CD4-positive, alpha-beta T cell (primary cell): ENCODE results near the gene DBX1. TPM values are rescaled to one million over a fixed set of nuclear protein-coding genes. Genes with fewer than 3 reads are reported as not detected.
A peak's percentile ranks its signal among the peaks of the same experiment; 100 is the strongest.

Experiments used
- ATAC-seq: fragments of 200-7000 bp; cut with Tn5 transposase; one replicate; pipeline ENCODE4 v1.10.0; 2022; ENCODE audit warnings: mild to moderate bottlenecking; ENCODE audit not compliant: poor library complexity
- CTCF ChIA-PET: fragments of 350-600 bp; sonication (Branson Sonifier 250); formaldehyde crosslinking; loops from one replicate; lab custom pipeline; 2021; ENCODE audit warnings: antibody characterized with exemption, inconsistent platforms; lab: Charles Lee
- POLR2A ChIA-PET: fragments of 350-600 bp; sonication (Branson Sonifier 250); formaldehyde crosslinking; loops from one replicate; lab custom pipeline; 2021; ENCODE audit warnings: antibody characterized with exemption, inconsistent platforms; lab: Charles Lee
- DNase-seq, 14 experiments: peaks; one replicate each; pipeline ENCODE4 v3.0.0-alpha.2; 2013 to 2020; ENCODE audit warnings: mixed read lengths in 2 of 14
- H3K27ac ChIP-seq, 2 donors: one replicate each; pipeline versions ENCODE4 v1.5.1 to v1.7.0; 2013; ENCODE audit warnings: low read length in 2 of 2, low read depth in 1 of 2, mild to moderate bottlenecking in 1 of 2
- H3K27me3 ChIP-seq, 2 experiments: 1 replicate in 1 of 2; 2 replicates in 1 of 2; pipeline versions ENCODE4 v1.6.1 to v1.7.0; 2013; ENCODE audit warnings: low read length in 2 of 2, control low read depth in 1 of 2, mild to moderate bottlenecking in 1 of 2, moderate library complexity in 1 of 2; ENCODE audit not compliant: insufficient read depth in 2 of 2, control insufficient read depth in 1 of 2
- H3K36me3 ChIP-seq: one replicate; pipeline ENCODE4 v1.6.1; 2013; ENCODE audit warnings: low read length, control low read depth; ENCODE audit not compliant: insufficient read depth
- H3K4me1 ChIP-seq: one replicate; pipeline ENCODE4 v1.6.1; 2013; ENCODE audit warnings: low read length, control low read depth; ENCODE audit not compliant: insufficient read depth
- H3K4me3 ChIP-seq: one replicate; pipeline ENCODE4 v1.5.1; 2013; ENCODE audit warnings: mild to moderate bottlenecking, low read length, moderate library complexity
- H3K9me3 ChIP-seq, 2 experiments: 1 replicate in 1 of 2; 2 replicates in 1 of 2; pipeline versions ENCODE4 v1.6.1 to v1.7.0; 2013; ENCODE audit warnings: low read length in 2 of 2, mild to moderate bottlenecking in 2 of 2, control low read depth in 1 of 2, moderate library complexity in 1 of 2; ENCODE audit not compliant: control insufficient read depth in 1 of 2, insufficient read depth in 1 of 2
- H3K27ac Mint-ChIP-seq: one replicate; pipeline ENCODE4 v1.8.0; 2020; ENCODE audit warnings: mixed read lengths
- H3K27me3 Mint-ChIP-seq: one replicate; pipeline ENCODE4 v1.8.0; 2021; ENCODE audit warnings: mixed read lengths
- H3K36me3 Mint-ChIP-seq: one replicate; pipeline ENCODE4 v1.8.0; 2021; ENCODE audit warnings: low read depth, mixed read lengths
- H3K4me1 Mint-ChIP-seq: one replicate; pipeline ENCODE4 v1.8.0; 2021; ENCODE audit warnings: low read depth, mixed read lengths
- H3K4me3 Mint-ChIP-seq: one replicate; pipeline ENCODE4 v1.8.0; 2020; ENCODE audit warnings: mild to moderate bottlenecking, mixed read lengths
- H3K9me3 Mint-ChIP-seq: one replicate; pipeline ENCODE4 v1.8.0; 2020; ENCODE audit warnings: mixed read lengths
- intact Hi-C, 2 experiments: fragments of 100-400 bp; cut with DNase I in 1 of 2; cut with micrococcal nuclease in 1 of 2; formaldehyde crosslinking; loops; one replicate each; pipeline versions ENCODE4 v1.15.1 to v1.9.0; 2023 to 2025; cut with DNase I, micrococcal nuclease
- total RNA-seq, 174 experiments: library from RNA in 2 of 174; stranded (reverse) in 2 of 174; gene quantifications; one replicate each; pipeline ENCODE4 v1.2.3 and lab custom pipeline; 2021 to 2026
- TF ChIP-seq, protein P1 (sequence below): fragments of 200-600 bp; IDR thresholded peaks from one replicate; pipeline ENCODE4 v1.8.0; 2022; ENCODE audit warnings: antibody characterized with exemption, mild to moderate bottlenecking

DBX1 gene
- total RNA-seq, 2 experiments from 2014 or later: 0.17 to 0.19 TPM

- Histone ChIP-seq H3K4me1 (peaks cover 8% of the 10 kb centered on the region), H3K27me3 (no peaks in the 10 kb centered on the region), H3K27ac (no peak overlapping the region), H3K4me3 (no peak overlapping the region), H3K9me3 (no peaks in the 10 kb centered on the region), H3K36me3 (no peaks in the 10 kb centered on the region)
- peaks cover 16% of the 10 kb centered on the region for H3K27me3 Mint-ChIP-seq
- TF ChIP-seq, protein P1, sequence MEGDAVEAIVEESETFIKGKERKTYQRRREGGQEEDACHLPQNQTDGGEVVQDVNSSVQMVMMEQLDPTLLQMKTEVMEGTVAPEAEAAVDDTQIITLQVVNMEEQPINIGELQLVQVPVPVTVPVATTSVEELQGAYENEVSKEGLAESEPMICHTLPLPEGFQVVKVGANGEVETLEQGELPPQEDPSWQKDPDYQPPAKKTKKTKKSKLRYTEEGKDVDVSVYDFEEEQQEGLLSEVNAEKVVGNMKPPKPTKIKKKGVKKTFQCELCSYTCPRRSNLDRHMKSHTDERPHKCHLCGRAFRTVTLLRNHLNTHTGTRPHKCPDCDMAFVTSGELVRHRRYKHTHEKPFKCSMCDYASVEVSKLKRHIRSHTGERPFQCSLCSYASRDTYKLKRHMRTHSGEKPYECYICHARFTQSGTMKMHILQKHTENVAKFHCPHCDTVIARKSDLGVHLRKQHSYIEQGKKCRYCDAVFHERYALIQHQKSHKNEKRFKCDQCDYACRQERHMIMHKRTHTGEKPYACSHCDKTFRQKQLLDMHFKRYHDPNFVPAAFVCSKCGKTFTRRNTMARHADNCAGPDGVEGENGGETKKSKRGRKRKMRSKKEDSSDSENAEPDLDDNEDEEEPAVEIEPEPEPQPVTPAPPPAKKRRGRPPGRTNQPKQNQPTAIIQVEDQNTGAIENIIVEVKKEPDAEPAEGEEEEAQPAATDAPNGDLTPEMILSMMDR: no peak
- no peaks in the 10 kb centered on the region for H3K4me1 Mint-ChIP-seq
- H3K36me3 Mint-ChIP-seq: no peaks in the 10 kb centered on the region
- ATAC-seq (no peak), DNase-seq (no peak)
- H3K9me3 Mint-ChIP-seq: no peaks in the 10 kb centered on the region
- intact Hi-C loops: loop anchor here in 1 of 2 experiments (5.0 kb wide), 1 partner anchor 162 kb away; no protein-coding TSS in a partner anchor
- CTCF ChIA-PET: no interaction called here
- POLR2A ChIA-PET: no interaction called here
- H3K27ac Mint-ChIP-seq: no peak overlapping the region
- no peak overlapping the region for H3K4me3 Mint-ChIP-seq
These were observed 45.7 kb downstream of the DBX1 start for GRCh38 chr11:20114588-20114987.

GRCh38 chr11:20113149-20113438, 47.2 kb downstream of the DBX1 start:
- no peak overlapping the region for H3K27ac ChIP-seq
- no peak for DNase-seq
- TF ChIP-seq, protein P1: no peak
- no peak overlapping the region for H3K4me3 Mint-ChIP-seq
- no peaks in the 10 kb centered on the region for H3K36me3 ChIP-seq
- H3K9me3 Mint-ChIP-seq: no peaks in the 10 kb centered on the region
- intact Hi-C loops: loop anchor here in 1 of 2 experiments (5.0 kb wide), 1 partner anchor 161 kb away; no protein-coding TSS in a partner anchor
- CTCF ChIA-PET: no interaction called here
- peaks cover 8% of the 10 kb centered on the region for H3K4me1 ChIP-seq
- H3K4me3 ChIP-seq: no peak overlapping the region
- H3K27me3 ChIP-seq: no peaks in the 10 kb centered on the region
- ATAC-seq: no peak
- H3K4me1 Mint-ChIP-seq: no peaks in the 10 kb centered on the region
- POLR2A ChIA-PET: no interaction called here
- no peaks in the 10 kb centered on the region for H3K36me3 Mint-ChIP-seq
- no peak overlapping the region for H3K27ac Mint-ChIP-seq
- peaks cover 3% of the 10 kb centered on the region for H3K27me3 Mint-ChIP-seq
- H3K9me3 ChIP-seq: no peaks in the 10 kb centered on the region

- H3K27ac Mint-ChIP-seq: no peak overlapping the region
- no peaks in the 10 kb centered on the region for H3K9me3 Mint-ChIP-seq
- no peak overlapping the region for H3K4me3 Mint-ChIP-seq
- no peaks in the 10 kb centered on the region for H3K9me3 ChIP-seq
- TF ChIP-seq, protein P1: no peak
- H3K4me1 ChIP-seq: peaks cover 8% of the 10 kb centered on the region
- H3K4me3 ChIP-seq: no peak overlapping the region
- no peaks in the 10 kb centered on the region for H3K4me1 Mint-ChIP-seq
- ATAC-seq (no peak), DNase-seq (peak in 2 of 14 experiments; percentile 17 to 35)
- intact Hi-C loops: loop anchor here in 1 of 2 experiments (5.0 kb wide), 1 partner anchor 160 kb away; no protein-coding TSS in a partner anchor
- ChIA-PET CTCF (no interaction called here), POLR2A (no interaction called here)
- no peaks in the 10 kb centered on the region for H3K36me3 Mint-ChIP-seq
- H3K27ac ChIP-seq: no peak overlapping the region
- H3K36me3 ChIP-seq: no peaks in the 10 kb centered on the region
- H3K27me3 ChIP-seq: no peaks in the 10 kb centered on the region
- H3K27me3 Mint-ChIP-seq: no peaks in the 10 kb centered on the region
These were observed 47.8 kb downstream of the DBX1 start for GRCh38 chr11:20112291-20113148.
